ENCODE measurements around the gene CACNA1C. TPM values are rescaled to one million over a fixed set of nuclear protein-coding genes. Genes with fewer than 3 reads are reported as not detected.

CACNA1C gene
- total and polyA plus RNA-seq, 10 of the 15 experiments (the other 5 are each of a cell fraction or from before 2014, with no cell fraction given): under 0.01 to 0.15 (median 0.09) TPM; not detected in 5

- BruUV-seq (replicated peaks): no TSS peak
- 46% methylated on average over 6 of the region's 6 CpGs for WGBS (ENCODE audit: insufficient coverage, insufficient replicate concordance, low lambda C conversion rate, missing lambda C conversion rate)
- SMC1A ChIA-PET (ENCODE audit: uncharacterized antibody, unreplicated experiment): interaction anchor here (0.8 to 1.6 kb wide), 2 partner anchors 9 to 14 kb away, joined by 3 read pairs; no protein-coding TSS in a partner anchor
Measured at GRCh38 chr12:2396448-2396871, 343.7 kb downstream of the CACNA1C start.

More at GRCh38 chr12:2396448-2396871, 343.7 kb downstream of the CACNA1C start:
- intact Hi-C loops (cut with micrococcal nuclease; ENCODE audit: unreplicated experiment): no loop called here
- Histone ChIP-seq H4K20me1 (ENCODE audit: control insufficient read depth, insufficient read depth) (no peaks in the 10 kb centered on the region), H3K27me3 (replicated peaks in 1 of 2; ENCODE audit: control insufficient read depth in 2 of 2, insufficient read depth in 2 of 2, low read length in 1 of 2) (no peaks in the 10 kb centered on the region; a peak in 1 of 4 replicates), H3K36me3 (ENCODE audit: control insufficient read depth in 2 of 2, insufficient read depth in 2 of 2, low read length in 1 of 2) (no peaks in the 10 kb centered on the region), H3K4me1 (ENCODE audit: control insufficient read depth, insufficient read depth, low read length) (no peaks in the 10 kb centered on the region), H3K4me3 (no peak overlapping the region), H3K9ac (ENCODE audit: control insufficient read depth, insufficient read depth, low read length) (no peak overlapping the region), H3K4me2 (ENCODE audit: control insufficient read depth, insufficient read depth) (no peak overlapping the region), H3K79me2 (ENCODE audit: control insufficient read depth, insufficient read depth, low read length) (no peaks in the 10 kb centered on the region), H3K9me3 (replicated peaks; ENCODE audit: control insufficient read depth, insufficient read depth, low read length) (no peaks in the 10 kb centered on the region), H3K27ac (ENCODE audit: control insufficient read depth, insufficient read depth) (no peak overlapping the region), H2AFZ (ENCODE audit: control insufficient read depth, low read depth, low read length) (no peak overlapping the region)
- ChIA-PET CTCF (interaction anchor here (1.4 to 4.1 kb wide), 3 partner anchors 10 to 18 kb away, joined by 3 to 29 read pairs (median 17); no protein-coding TSS in a partner anchor), POLR2A (no interaction called here), RAD21 (ENCODE audit: unreplicated experiment) (no interaction called here)
- TF ChIP-seq SIN3A (IDR thresholded peaks at IDR 0.05; ENCODE audit: low read depth, low read length) (no peak), YY1 (IDR thresholded peaks at IDR 0.05; ENCODE audit: low read depth, low read length) (no peak), E4F1 (IDR thresholded peaks at IDR 0.05; ENCODE audit: borderline replicate concordance, partially characterized antibody) (no peak), PAX8 (IDR thresholded peaks at IDR 0.05) (no peak)
- FAIRE-seq (no peak), ATAC-seq (no peak), DNase-seq (ENCODE audit: low read depth, low spot score) (no peak)
- in situ Hi-C loops (cut with MboI): no loop called here

All from GM12878 (cell line).